CD14-positive monocyte (primary cell): ENCODE data around the gene KDM4F. TPM values are rescaled to one million over a fixed set of nuclear protein-coding genes. Genes with fewer than 3 reads are reported as not detected.

Source experiments
- DNase-seq, 3 donors: peaks; one replicate each; pipeline ENCODE4 v3.0.0-alpha.2; 2011 to 2022
- H2AFZ ChIP-seq: 2 replicates; pipeline ENCODE4 v1.6.0; 2012; ENCODE audit warnings: mild to moderate bottlenecking, low read depth, low read length, inconsistent platforms; ENCODE audit not compliant: insufficient read depth, poor library complexity, severe bottlenecking
- H3K27ac ChIP-seq, 2 donors: 1 replicate in 1 of 2; 2 replicates in 1 of 2; pipeline ENCODE4 v1.5.1; 2012 to 2013; ENCODE audit warnings: low read length in 2 of 2, control low read depth in 1 of 2, inconsistent platforms in 1 of 2, low read depth in 1 of 2, mild to moderate bottlenecking in 1 of 2
- H3K27me3 ChIP-seq, 2 donors: one replicate each; pipeline versions ENCODE4 v1.6.0 to v1.6.1; 2011 to 2013; ENCODE audit warnings: low read length in 2 of 2; ENCODE audit not compliant: control insufficient read depth in 2 of 2, insufficient read depth in 2 of 2
- H3K36me3 ChIP-seq, 2 donors: replicated peaks in 1 of 2; 1 replicate in 1 of 2; 2 replicates in 1 of 2; pipeline versions ENCODE4 v1.5.1 to v1.6.1; 2012 to 2013; ENCODE audit warnings: low read length in 2 of 2, control low read depth in 1 of 2, inconsistent platforms in 1 of 2, mild to moderate bottlenecking in 1 of 2; ENCODE audit not compliant: insufficient read depth in 2 of 2, control insufficient read depth in 1 of 2
- H3K4me1 ChIP-seq, 2 donors: 1 replicate in 1 of 2; 2 replicates in 1 of 2; pipeline versions ENCODE4 v1.5.1 to v1.6.1; 2012 to 2013; ENCODE audit warnings: low read length in 2 of 2, control low read depth in 1 of 2, inconsistent platforms in 1 of 2, mild to moderate bottlenecking in 1 of 2, moderate library complexity in 1 of 2; ENCODE audit not compliant: insufficient read depth in 2 of 2, control insufficient read depth in 1 of 2
- H3K4me2 ChIP-seq: replicated peaks from 2 replicates; pipeline ENCODE3; 2012; ENCODE audit warnings: low read length, moderate library complexity, mild to moderate bottlenecking; ENCODE audit not compliant: poor library complexity, severe bottlenecking; ENCODE audit errors: extremely low read depth
- H3K4me3 ChIP-seq, 3 experiments: fragments of 200-600 bp in 1 of 3; sonication (generic) in 1 of 3; replicated peaks in 1 of 3; 1 replicate in 2 of 3; 2 replicates in 1 of 3; pipeline ENCODE4 v1.5.1; 2011 to 2013; ENCODE audit warnings: low read length in 3 of 3, mild to moderate bottlenecking in 3 of 3, control low read depth in 2 of 3, low read depth in 2 of 3, inconsistent platforms in 1 of 3, moderate library complexity in 1 of 3
- H3K79me2 ChIP-seq: 2 replicates; pipeline ENCODE4 v1.6.0; 2012; ENCODE audit warnings: mild to moderate bottlenecking, control low read depth, inconsistent platforms, low read length, moderate library complexity; ENCODE audit not compliant: insufficient read depth
- H3K9ac ChIP-seq: 2 replicates; pipeline ENCODE4 v1.6.0; 2017; ENCODE audit warnings: low read length, mild to moderate bottlenecking; ENCODE audit not compliant: insufficient read depth, poor library complexity, severe bottlenecking
- H3K9me3 ChIP-seq, 2 donors: replicated peaks in 1 of 2; 1 replicate in 1 of 2; 2 replicates in 1 of 2; pipeline versions ENCODE4 v1.5.1 to v1.6.1; 2012 to 2013; ENCODE audit warnings: low read length in 2 of 2, control low read depth in 1 of 2; ENCODE audit not compliant: control insufficient read depth in 1 of 2, insufficient read depth in 1 of 2
- H4K20me1 ChIP-seq: 2 replicates; pipeline ENCODE4 v1.6.0; 2012; ENCODE audit warnings: mild to moderate bottlenecking, low read length, control low read depth, moderate library complexity; ENCODE audit not compliant: insufficient read depth
- H3K27ac Mint-ChIP-seq, 7 donors: one replicate each; pipeline ENCODE4 v1.8.0; 2020; ENCODE audit warnings: mild to moderate bottlenecking in 7 of 7, mixed read lengths in 7 of 7, moderate library complexity in 6 of 7, inconsistent platforms in 2 of 7
- H3K27me3 Mint-ChIP-seq, 3 donors: one replicate each; pipeline ENCODE4 v1.8.0; 2021 to 2022; ENCODE audit warnings: low read depth in 3 of 3, mild to moderate bottlenecking in 3 of 3, mixed read lengths in 3 of 3, moderate library complexity in 3 of 3, inconsistent platforms in 1 of 3
- H3K36me3 Mint-ChIP-seq, 2 donors: one replicate each; pipeline ENCODE4 v1.8.0; 2020; ENCODE audit warnings: mixed read lengths in 2 of 2, inconsistent platforms in 1 of 2, mild to moderate bottlenecking in 1 of 2
- H3K4me1 Mint-ChIP-seq: one replicate; pipeline ENCODE4 v1.8.0; 2020; ENCODE audit warnings: mild to moderate bottlenecking, mixed read lengths
- H3K4me3 Mint-ChIP-seq, 2 donors: one replicate each; pipeline ENCODE4 v1.8.0; 2020; ENCODE audit warnings: mild to moderate bottlenecking in 2 of 2, mixed read lengths in 2 of 2, moderate library complexity in 1 of 2
- H3K9me3 Mint-ChIP-seq, 7 donors: one replicate each; pipeline ENCODE4 v1.8.0; 2020 to 2022; ENCODE audit warnings: mixed read lengths in 7 of 7, mild to moderate bottlenecking in 6 of 7, moderate library complexity in 6 of 7, inconsistent platforms in 2 of 7
- WGBS: methylation state at CpG from one replicate; pipeline ENCODE4 v1.1.5; 2013; ENCODE audit warnings: missing lambda C conversion rate; ENCODE audit not compliant: insufficient coverage; 5-methylcytosine and 5-hydroxymethylcytosine counted together
- intact Hi-C, 2 donors: fragments of 100-400 bp; cut with micrococcal nuclease; formaldehyde crosslinking; loops; one replicate each; pipeline versions ENCODE4 v1.15.0 to v1.15.1; 2023
- polyA plus RNA-seq, 3 donors: library from polyadenylated mRNA; depleted of rRNA in 1 of 3; unstranded in 2 of 3; stranded (reverse) in 1 of 3; fragments of 300-500 nt in 2 of 3; fragments of >200 nt in 1 of 3; fragmentation: Illumina TruSeq in 2 of 3; gene quantifications; 1 replicate in 2 of 3; 2 replicates in 1 of 3; pipeline ENCODE4 v1.2.3, GENCODE V29; 2012 to 2021
- TF ChIP-seq, protein P1 (sequence below): fragments of 200-600 bp; IDR thresholded peaks from one replicate; pipeline ENCODE4 v1.8.0; 2022; ENCODE audit warnings: antibody characterized with exemption, mild to moderate bottlenecking

KDM4F gene
- polyA plus RNA-seq, 3 donors = not detected

DNA sequence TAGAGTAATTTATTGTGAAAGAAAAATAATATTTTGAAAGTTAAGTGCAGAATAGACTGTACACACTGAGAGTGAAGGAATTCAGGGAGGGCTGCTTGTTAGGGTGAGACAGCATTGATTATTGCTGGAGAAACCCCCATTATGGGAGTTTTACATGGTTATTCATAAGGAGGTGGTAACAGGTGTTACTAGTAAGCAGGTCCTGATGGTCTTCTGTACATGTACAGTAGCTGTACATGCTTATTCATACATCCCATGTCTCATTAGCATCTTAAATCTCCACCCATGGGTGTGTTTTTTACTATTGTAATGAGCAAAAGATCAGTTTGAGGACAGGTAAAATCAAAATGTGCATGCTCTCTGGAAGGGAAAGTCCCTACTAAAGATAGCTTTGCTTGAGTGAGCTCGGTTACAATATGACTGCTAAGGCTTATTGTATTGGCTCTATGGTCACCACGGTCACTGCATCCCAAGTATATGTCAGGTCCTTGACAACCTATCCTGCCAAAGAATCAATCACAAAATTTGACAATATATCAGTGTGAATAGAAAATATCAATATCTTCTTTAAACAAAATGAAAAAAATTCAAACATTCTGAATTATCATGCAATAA is 6.2 kb downstream of the KDM4F start:
- H3K9me3 Mint-ChIP-seq = peaks cover 0 to 5% (median 0%) of the 10 kb centered on the region in 7 donors
- Histone ChIP-seq H2AFZ (no peak overlapping the region), H3K79me2 (no peaks in the 10 kb centered on the region), H3K4me3 (no peak overlapping the region), H4K20me1 (no peaks in the 10 kb centered on the region), H3K9me3 (peaks cover 0 to 2% of the 10 kb centered on the region in 2 donors), H3K4me2 (no peak overlapping the region), H3K27ac (no peak overlapping the region), H3K4me1 (no peaks in the 10 kb centered on the region), H3K36me3 (no peaks in the 10 kb centered on the region), H3K27me3 (no peaks in the 10 kb centered on the region), H3K9ac (no peak overlapping the region)
- H3K4me1 Mint-ChIP-seq = no peaks in the 10 kb centered on the region
- intact Hi-C loops = no loop called here
- H3K27me3 Mint-ChIP-seq = peaks cover 0 to 5% (median 2%) of the 10 kb centered on the region in 3 donors
- no peak for DNase-seq
- H3K36me3 Mint-ChIP-seq = no peaks in the 10 kb centered on the region
- H3K27ac Mint-ChIP-seq = no peak overlapping the region
- no CpG with 5 or more reads among the region's 2 CpGs for WGBS
- no peak overlapping the region for H3K4me3 Mint-ChIP-seq
- TF ChIP-seq, protein P1, sequence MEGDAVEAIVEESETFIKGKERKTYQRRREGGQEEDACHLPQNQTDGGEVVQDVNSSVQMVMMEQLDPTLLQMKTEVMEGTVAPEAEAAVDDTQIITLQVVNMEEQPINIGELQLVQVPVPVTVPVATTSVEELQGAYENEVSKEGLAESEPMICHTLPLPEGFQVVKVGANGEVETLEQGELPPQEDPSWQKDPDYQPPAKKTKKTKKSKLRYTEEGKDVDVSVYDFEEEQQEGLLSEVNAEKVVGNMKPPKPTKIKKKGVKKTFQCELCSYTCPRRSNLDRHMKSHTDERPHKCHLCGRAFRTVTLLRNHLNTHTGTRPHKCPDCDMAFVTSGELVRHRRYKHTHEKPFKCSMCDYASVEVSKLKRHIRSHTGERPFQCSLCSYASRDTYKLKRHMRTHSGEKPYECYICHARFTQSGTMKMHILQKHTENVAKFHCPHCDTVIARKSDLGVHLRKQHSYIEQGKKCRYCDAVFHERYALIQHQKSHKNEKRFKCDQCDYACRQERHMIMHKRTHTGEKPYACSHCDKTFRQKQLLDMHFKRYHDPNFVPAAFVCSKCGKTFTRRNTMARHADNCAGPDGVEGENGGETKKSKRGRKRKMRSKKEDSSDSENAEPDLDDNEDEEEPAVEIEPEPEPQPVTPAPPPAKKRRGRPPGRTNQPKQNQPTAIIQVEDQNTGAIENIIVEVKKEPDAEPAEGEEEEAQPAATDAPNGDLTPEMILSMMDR = no peak

DNA sequence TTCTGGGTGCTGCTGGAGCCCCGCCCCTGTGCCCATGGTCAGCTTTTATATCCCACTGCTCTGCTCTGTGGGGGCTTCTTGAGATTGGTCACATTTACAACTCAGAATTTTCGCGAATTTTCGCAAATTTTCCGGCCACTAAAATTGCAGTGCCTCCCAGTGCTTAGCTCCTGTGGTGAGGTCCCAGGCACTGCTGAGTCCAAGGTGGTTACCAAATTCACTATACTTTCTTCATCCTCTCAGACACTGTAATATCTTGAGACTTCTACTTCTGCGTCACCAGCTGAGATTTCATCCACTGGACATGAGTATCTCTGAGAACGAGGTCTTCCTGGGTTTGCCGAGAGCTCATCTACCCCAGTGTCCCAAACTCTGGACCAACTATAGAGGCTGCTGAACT is 8.7 kb downstream of the KDM4F start:
- Histone ChIP-seq H3K4me3 (no peak overlapping the region), H3K79me2 (no peaks in the 10 kb centered on the region), H3K27ac (no peak overlapping the region), H4K20me1 (no peaks in the 10 kb centered on the region), H3K27me3 (no peaks in the 10 kb centered on the region), H3K9me3 (peaks cover 0 to 2% of the 10 kb centered on the region in 2 donors), H3K9ac (no peak overlapping the region), H2AFZ (no peak overlapping the region), H3K4me1 (no peaks in the 10 kb centered on the region), H3K4me2 (no peak overlapping the region), H3K36me3 (no peaks in the 10 kb centered on the region)
- Mint-ChIP-seq H3K9me3 (peaks cover 0 to 3% (median 0%) of the 10 kb centered on the region in 7 donors), H3K4me3 (no peak overlapping the region), H3K36me3 (no peaks in the 10 kb centered on the region), H3K4me1 (no peaks in the 10 kb centered on the region), H3K27ac (no peak overlapping the region), H3K27me3 (peaks cover 0 to 5% (median 2%) of the 10 kb centered on the region in 3 donors)
- intact Hi-C loops = no loop called here
- DNase-seq = no peak
- TF ChIP-seq, protein P1 = no peak
- 93% methylated on average over 6 of the region's 8 CpGs for WGBS
